Liver (tissue), 9 donors: ENCODE data around the gene SLC2A4RG. TPM values are rescaled to one million over a fixed set of nuclear protein-coding genes. Genes with fewer than 3 reads are reported as not detected.

Experiments
- DNase-seq: peaks from one replicate; pipeline ENCODE4 v3.0.0-alpha.2; 2017; ENCODE audit warnings: low spot score
- H3K27ac ChIP-seq, 2 donors: one replicate each; pipeline ENCODE4 v1.7.0; 2013; ENCODE audit warnings: inconsistent platforms in 2 of 2, low read length in 2 of 2, control low read depth in 1 of 2, low read depth in 1 of 2, mild to moderate bottlenecking in 1 of 2
- H3K27me3 ChIP-seq, 4 donors: one replicate each; pipeline versions ENCODE4 v1.6.1 to v1.7.0; 2013; ENCODE audit warnings: low read length in 3 of 4, inconsistent platforms in 1 of 4, mild to moderate bottlenecking in 1 of 4, moderate library complexity in 1 of 4; ENCODE audit not compliant: control insufficient read depth in 4 of 4, insufficient read depth in 4 of 4
- H3K36me3 ChIP-seq, 4 donors: one replicate each; pipeline versions ENCODE4 v1.6.1 to v1.7.0; 2013; ENCODE audit warnings: low read length in 3 of 4, mild to moderate bottlenecking in 3 of 4, low read depth in 1 of 4, moderate library complexity in 1 of 4; ENCODE audit not compliant: control insufficient read depth in 4 of 4, insufficient read depth in 3 of 4
- H3K4me1 ChIP-seq, 4 donors: one replicate each; pipeline versions ENCODE4 v1.6.1 to v1.7.0; 2013; ENCODE audit warnings: low read length in 3 of 4, mild to moderate bottlenecking in 3 of 4, moderate library complexity in 1 of 4; ENCODE audit not compliant: control insufficient read depth in 4 of 4, insufficient read depth in 4 of 4
- H3K4me3 ChIP-seq, 3 donors: one replicate each; pipeline versions ENCODE4 v1.6.1 to v1.7.0; 2013; ENCODE audit warnings: low read length in 3 of 3, control low read depth in 1 of 3, low read depth in 1 of 3, mild to moderate bottlenecking in 1 of 3
- H3K9ac ChIP-seq, 2 donors: one replicate each; pipeline ENCODE4 v1.7.0; 2013; ENCODE audit warnings: low read length in 2 of 2, mild to moderate bottlenecking in 2 of 2, moderate library complexity in 2 of 2, control low read depth in 1 of 2, low read depth in 1 of 2
- H3K9me3 ChIP-seq, 4 donors: one replicate each; pipeline versions ENCODE4 v1.6.1 to v1.7.0; 2013; ENCODE audit warnings: low read length in 3 of 4; ENCODE audit not compliant: control insufficient read depth in 4 of 4
- ATF3 ChIP-seq: IDR thresholded peaks from 2 replicates; pipeline ENCODE4 v1.6.1; 2016; ENCODE audit warnings: antibody characterized with exemption
- EGR1 ChIP-seq, 2 donors: IDR thresholded peaks; 2 replicates each; pipeline ENCODE4 v1.6.1; 2016 to 2018; ENCODE audit warnings: antibody characterized with exemption in 2 of 2, low read depth in 2 of 2
- FOXA1 ChIP-seq: IDR thresholded peaks from 2 replicates; pipeline ENCODE4 v1.6.1; 2016; ENCODE audit warnings: antibody characterized with exemption
- FOXA2 ChIP-seq: IDR thresholded peaks from 2 replicates; pipeline ENCODE4 v1.6.1; 2016; ENCODE audit warnings: antibody characterized with exemption
- HNF4A ChIP-seq, 2 donors: conservative IDR thresholded peaks; 2 replicates each; pipeline ENCODE4 v1.6.1; 2016; ENCODE audit warnings: antibody characterized with exemption in 2 of 2, mild to moderate bottlenecking in 2 of 2
- HNF4G ChIP-seq: IDR thresholded peaks from 2 replicates; pipeline ENCODE4 v1.6.1; 2016; ENCODE audit warnings: antibody characterized with exemption
- JUND ChIP-seq, 2 donors: IDR thresholded peaks; 2 replicates each; pipeline ENCODE4 v1.6.1; 2016; ENCODE audit warnings: antibody characterized with exemption in 2 of 2
- MAX ChIP-seq: IDR thresholded peaks from 2 replicates; pipeline ENCODE4 v1.6.1; 2016; ENCODE audit warnings: antibody characterized with exemption
- NR2F2 ChIP-seq: IDR thresholded peaks from 2 replicates; pipeline ENCODE4 v1.6.1; 2016; ENCODE audit warnings: antibody characterized with exemption
- RAD21 ChIP-seq, 2 donors: IDR thresholded peaks; 2 replicates each; pipeline ENCODE4 v1.6.1; 2016; ENCODE audit warnings: antibody characterized with exemption in 2 of 2, mild to moderate bottlenecking in 2 of 2
- REST ChIP-seq: IDR thresholded peaks from 2 replicates; pipeline ENCODE4 v1.6.1; 2016; ENCODE audit warnings: antibody characterized with exemption, mild to moderate bottlenecking
- RXRA ChIP-seq, 2 donors: IDR thresholded peaks; 2 replicates each; pipeline ENCODE4 v1.6.1; 2017 to 2018; ENCODE audit warnings: antibody characterized with exemption in 2 of 2, mild to moderate bottlenecking in 1 of 2
- SP1 ChIP-seq: IDR thresholded peaks from 2 replicates; pipeline ENCODE4 v1.6.1; 2018; ENCODE audit warnings: antibody characterized with exemption, mild to moderate bottlenecking
- TAF1 ChIP-seq: conservative IDR thresholded peaks from 2 replicates; pipeline ENCODE4 v1.6.1; 2016; ENCODE audit warnings: antibody characterized with exemption, mild to moderate bottlenecking
- YY1 ChIP-seq: IDR thresholded peaks from 2 replicates; pipeline ENCODE4 v1.6.1; 2016; ENCODE audit warnings: antibody characterized with exemption, mild to moderate bottlenecking
- ZBTB33 ChIP-seq: IDR thresholded peaks from 2 replicates; pipeline ENCODE4 v1.6.1; 2016; ENCODE audit warnings: antibody characterized with exemption
- WGBS: extraction: QIAGEN DNeasy Blood & Tissue Kit; methylation state at CpG from one replicate; pipeline ENCODE4 v1.1.7; 2013; 5-methylcytosine and 5-hydroxymethylcytosine counted together
- polyA plus RNA-seq, 2 donors: library from polyadenylated mRNA; stranded (reverse) in 1 of 2; unstranded in 1 of 2; fragments of 200-250 nt in 1 of 2; fragments of >200 nt in 1 of 2; fragmentation: Nextera tagmentation in 1 of 2; extraction: Ambion mirVana in 1 of 2; gene quantifications; one replicate each; pipeline versions ENCODE4 v1.2.1 to v1.2.3, GENCODE V29; 2013 to 2015
- total RNA-seq, 2 donors: library from RNA; depleted of rRNA; stranded (reverse); fragments of >200 nt; gene quantifications; one replicate each; pipeline ENCODE4 v1.2.3, GENCODE V29; 2014
- donor health status: healthy.
- donor health status: healthy.
- donor health status: healthy.
- donor health status: healthy.
- donor health status: healthy.

The SLC2A4RG gene
- total and polyA plus RNA-seq, 4 donors = 22.2 to 39.7 (median 29.4) TPM

- TF ChIP-seq ZBTB33 (no peak), MAX (no peak), FOXA2 (no peak), YY1 (no peak)
Observed at GRCh38 chr20:63758152-63758551, 18.6 kb downstream of the SLC2A4RG start (continued).

- Histone ChIP-seq H3K27me3 (no peaks in the 10 kb centered on the region), H3K4me3 (no peak overlapping the region), H3K4me1 (no peaks in the 10 kb centered on the region), H3K9me3 (no peaks in the 10 kb centered on the region), H3K9ac (no peak overlapping the region), H3K27ac (no peak overlapping the region), H3K36me3 (no peaks in the 10 kb centered on the region)
- 79% methylated on average over 7 of the region's 7 CpGs for WGBS
- TF ChIP-seq HNF4A (conservative IDR thresholded peaks at IDR 0.05) (no peak), MAX (no peak), YY1 (no peak), HNF4G (no peak), JUND (IDR thresholded peaks at IDR 0.05) (no peak), ATF3 (no peak), FOXA2 (no peak), RAD21 (IDR thresholded peaks at IDR 0.05) (no peak), EGR1 (IDR thresholded peaks at IDR 0.05; ENCODE audit: low read depth in 2 of 2) (no peak), REST (no peak)
- DNase-seq = no peak
Observed at GRCh38 chr20:63759377-63759901, 19.9 kb downstream of the SLC2A4RG start.

DNA sequence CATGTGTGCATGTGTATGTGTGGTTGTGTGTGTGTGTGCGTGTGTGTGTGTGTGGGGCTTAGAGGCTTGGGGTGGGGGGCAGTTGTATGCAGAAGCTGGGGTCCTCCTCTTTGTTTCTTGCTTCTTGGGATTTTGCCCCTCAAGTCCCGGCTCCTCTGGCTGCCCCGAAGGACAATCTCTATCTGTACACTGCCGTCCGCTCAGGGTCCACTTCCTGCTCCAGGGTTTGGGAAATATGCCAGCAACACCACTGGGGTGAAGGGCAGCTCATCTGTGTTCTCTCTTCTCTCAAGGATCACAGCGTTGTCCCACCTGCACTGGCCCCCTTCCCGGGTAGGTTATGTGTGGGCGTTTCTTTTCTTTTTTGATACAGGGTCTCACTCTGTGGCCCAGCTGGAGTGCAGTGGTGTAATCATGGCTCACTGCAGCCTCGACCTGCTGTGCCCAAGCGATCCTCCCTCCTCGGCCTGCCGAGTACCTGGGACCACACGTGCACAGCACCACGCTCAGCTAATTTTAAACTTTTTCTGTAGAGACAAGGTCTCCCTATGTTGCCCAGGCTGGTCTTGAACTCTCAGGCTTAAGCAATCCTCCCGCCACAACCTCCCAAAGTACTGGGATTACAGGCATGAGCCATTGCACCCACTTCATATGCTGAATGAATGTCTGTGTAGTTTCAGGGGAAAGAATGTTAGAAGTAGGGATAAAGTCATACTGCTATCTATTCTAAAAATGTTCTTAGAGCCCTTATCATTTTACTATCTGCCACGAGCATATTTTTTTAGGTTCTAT, 25.7 kb downstream of the SLC2A4RG start:
- H3K4me3 ChIP-seq = no peak overlapping the region
- no peaks in the 10 kb centered on the region for H3K36me3 ChIP-seq
- no peak overlapping the region for H3K27ac ChIP-seq
- H3K9ac ChIP-seq = no peak overlapping the region
- WGBS = 64% methylated on average over 16 of the region's 16 CpGs
- DNase-seq = no peak
- no peaks in the 10 kb centered on the region for H3K4me1 ChIP-seq
- no peaks in the 10 kb centered on the region for H3K27me3 ChIP-seq
- no peaks in the 10 kb centered on the region for H3K9me3 ChIP-seq
- no peak for TF ChIP-seq SP1
- TF ChIP-seq HNF4A (conservative IDR thresholded peaks at IDR 0.05) = no peak
- no peak for TF ChIP-seq NR2F2
- TF ChIP-seq TAF1 = no peak
- TF ChIP-seq HNF4G = no peak
- no peak for TF ChIP-seq YY1
- TF ChIP-seq RXRA (IDR thresholded peaks at IDR 0.05) = no peak
- no peak for TF ChIP-seq MAX
- no peak for TF ChIP-seq RAD21 (IDR thresholded peaks at IDR 0.05)
- no peak for TF ChIP-seq FOXA1
- TF ChIP-seq ZBTB33 = no peak
- no peak for TF ChIP-seq REST
- TF ChIP-seq JUND (IDR thresholded peaks at IDR 0.05) = no peak
